Dedifferentiated amniotic fluid mesenchymal stem cell (primary cell): ENCODE results near the gene CELF4.

Experiments used
- DNase-seq: peaks from one replicate; pipeline ENCODE4 v3.0.0-alpha.2; 2016; ENCODE audit errors: extremely low spot score

The CELF4 gene

DNA sequence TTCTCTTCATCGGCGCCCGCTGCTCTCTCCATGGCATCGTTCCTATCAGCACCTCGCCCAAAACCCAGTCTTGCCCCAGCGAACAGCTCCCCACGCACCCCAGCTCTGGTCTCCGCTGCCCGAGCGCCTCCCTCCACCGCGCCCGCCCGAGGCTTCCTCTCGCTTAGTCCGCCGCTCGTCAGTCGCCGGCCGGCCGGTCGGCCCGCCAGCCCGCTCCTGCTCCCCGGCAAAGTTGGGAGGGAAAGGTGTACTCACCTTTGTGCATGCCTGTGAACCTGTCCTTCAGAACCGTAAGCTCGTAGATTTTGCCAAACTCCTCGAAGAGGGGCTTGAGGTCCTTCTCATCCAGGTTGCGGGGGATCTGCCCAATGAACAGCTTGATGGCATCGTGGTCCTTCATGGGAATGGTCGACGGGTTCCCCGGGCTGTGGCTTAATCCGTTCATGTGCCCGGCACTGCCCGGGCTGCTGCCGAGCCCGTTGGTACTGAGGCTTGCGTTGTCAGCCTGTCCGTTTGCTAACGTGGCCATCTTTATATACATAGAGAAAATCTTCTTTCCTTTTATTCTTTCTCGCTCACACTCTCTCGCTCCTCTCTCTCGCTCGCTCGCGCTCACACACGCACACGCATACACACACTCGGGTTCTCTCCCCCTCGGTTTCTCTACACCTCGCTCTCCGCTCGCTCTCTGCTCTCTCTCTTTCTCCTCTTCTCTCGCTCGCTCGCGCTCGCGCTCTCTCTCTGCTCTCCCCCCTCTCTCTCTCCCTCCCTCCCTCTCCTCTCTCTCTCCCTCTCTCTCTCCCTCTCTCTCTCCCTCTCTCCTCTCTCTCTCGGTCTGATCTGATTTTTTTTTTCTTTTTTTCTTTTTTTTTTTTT is at the start of gene CELF4:
TSS of gene CELF4 (minus strand) at position 698 of the 876 bp plus-strand sequence.
- no peak for DNase-seq

GRCh38 chr18:37613253-37613565 is 47.6 kb upstream of the CELF4 start:
- DNase-seq = no peak

- DNase-seq = no peak
Measured at GRCh38 chr18:37612524-37613252, 47.1 kb upstream of the CELF4 start.

DNA sequence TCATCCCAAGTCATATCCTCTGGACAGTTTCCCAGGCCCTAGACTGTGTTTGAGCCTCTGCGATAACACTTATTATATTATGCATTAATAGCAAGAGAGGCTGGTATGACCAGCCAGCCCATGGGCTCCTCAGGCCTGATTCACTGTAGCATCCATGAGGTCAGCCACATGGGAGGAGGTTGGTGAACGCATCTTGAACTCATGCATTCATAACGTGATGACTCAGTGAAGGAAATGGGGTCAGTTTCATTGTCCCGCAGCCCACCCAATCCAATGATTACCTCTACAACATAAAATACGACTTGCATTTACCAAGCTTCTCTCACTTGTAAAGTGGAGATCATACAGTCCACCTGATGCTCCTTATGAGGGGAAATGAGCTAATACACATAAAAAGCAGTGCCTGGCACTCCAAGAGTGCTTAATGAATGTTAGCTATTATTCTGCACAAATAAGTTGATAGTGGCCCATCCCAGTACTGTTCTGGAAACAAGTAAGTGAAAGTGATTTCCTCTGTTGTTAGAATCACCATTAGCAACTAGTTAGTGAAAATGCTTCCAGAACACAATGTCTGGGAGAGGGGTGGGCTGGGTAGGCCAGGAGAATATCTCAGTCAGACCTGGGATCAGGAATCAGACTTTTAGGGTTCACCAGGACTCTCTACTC is 46.1 kb upstream of the CELF4 start:
- no peak for DNase-seq

GRCh38 chr18:37608876-37609275 is 43.3 kb upstream of the CELF4 start:
- no peak for DNase-seq

GRCh38 chr18:37607281-37607680 is 41.7 kb upstream of the CELF4 start:
- no peak for DNase-seq

- DNase-seq = no peak
Measured at GRCh38 chr18:37604032-37604431, 38.4 kb upstream of the CELF4 start.

DNA sequence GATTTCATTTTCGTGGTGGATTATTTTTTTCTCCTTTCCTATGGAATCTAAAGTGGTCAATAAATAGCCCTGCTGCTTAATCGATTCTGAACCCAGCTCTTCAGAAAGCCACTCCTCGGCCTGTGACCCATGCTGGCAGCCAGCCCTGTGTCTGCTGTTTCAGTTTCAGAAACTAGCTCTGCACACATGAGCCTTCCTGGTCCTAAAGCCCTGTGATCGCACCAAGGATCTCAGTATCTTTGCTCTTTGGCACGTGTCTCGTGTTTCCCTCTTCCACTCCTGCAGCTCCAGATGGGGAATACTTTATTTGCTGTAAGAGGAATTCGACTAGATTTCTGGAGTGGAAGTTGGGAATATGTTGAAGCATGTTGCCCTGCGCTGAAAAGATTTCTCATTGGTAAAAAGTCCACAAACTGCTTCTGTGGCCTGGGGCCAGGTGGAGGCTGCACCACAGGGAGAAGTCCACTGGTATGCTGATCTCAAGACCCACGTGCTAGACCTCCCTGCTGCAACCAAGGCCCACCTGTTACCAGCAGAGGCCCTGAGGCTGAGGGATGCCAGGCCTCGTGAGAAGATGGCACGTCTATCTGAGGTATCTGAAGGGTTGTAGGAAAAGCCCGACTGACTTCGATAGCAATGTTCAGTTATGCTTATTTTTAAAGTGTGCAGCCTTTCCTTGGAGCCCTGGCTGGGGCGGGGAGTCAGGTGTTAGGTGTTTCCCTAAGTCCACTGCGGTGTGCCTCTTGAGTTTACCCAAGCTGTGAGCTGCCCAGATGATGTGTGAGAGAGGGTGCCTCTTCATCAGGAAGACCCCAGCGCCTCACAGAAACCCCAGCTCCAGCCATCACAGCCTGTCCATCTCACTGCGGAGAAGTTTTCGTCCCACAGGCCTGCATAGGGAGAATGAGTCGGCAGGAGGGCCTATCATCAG is 33.6 kb upstream of the CELF4 start:
- DNase-seq = no peak

DNA sequence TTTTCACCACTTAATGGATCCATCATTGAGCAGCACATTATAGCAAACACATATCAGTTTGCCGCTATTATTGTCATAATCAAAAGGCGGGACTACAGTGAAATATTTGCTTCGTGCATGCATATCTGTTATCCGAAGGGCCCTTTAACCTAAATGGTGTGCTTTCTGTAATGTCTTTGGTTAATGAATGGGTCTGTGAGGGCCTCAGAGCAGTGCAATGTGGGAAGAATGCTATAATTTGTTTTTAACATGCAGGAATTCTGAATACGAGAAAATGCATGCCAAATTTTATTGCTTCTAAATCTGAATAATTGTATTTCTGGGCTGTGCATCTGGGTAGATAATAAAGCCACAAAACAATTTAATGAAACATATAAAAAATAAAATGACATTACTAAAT is 32.8 kb upstream of the CELF4 start:
- no peak for DNase-seq

- DNase-seq = no peak
Measured at GRCh38 chr18:37590346-37590745, 24.7 kb upstream of the CELF4 start.

DNA sequence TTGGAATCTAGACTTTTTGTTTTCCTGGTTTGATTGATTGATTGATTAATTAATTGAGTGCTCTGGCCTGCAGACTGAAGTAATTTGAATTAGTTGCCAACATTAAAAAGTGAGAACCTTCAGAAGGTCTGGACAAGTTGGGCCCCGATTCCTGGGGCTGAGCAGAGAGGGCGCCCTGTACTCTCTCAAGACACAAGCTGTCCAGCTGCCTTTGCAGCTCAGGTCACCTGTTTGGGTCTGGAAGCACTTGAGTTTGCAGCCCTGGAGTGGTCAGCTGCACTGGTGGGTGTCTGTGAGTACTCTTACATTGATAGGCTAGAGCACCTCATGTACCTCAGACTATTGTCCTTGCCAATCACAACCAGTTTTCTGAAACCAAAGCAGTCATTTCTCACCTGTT is 22.7 kb upstream of the CELF4 start:
- no peak for DNase-seq

DNA sequence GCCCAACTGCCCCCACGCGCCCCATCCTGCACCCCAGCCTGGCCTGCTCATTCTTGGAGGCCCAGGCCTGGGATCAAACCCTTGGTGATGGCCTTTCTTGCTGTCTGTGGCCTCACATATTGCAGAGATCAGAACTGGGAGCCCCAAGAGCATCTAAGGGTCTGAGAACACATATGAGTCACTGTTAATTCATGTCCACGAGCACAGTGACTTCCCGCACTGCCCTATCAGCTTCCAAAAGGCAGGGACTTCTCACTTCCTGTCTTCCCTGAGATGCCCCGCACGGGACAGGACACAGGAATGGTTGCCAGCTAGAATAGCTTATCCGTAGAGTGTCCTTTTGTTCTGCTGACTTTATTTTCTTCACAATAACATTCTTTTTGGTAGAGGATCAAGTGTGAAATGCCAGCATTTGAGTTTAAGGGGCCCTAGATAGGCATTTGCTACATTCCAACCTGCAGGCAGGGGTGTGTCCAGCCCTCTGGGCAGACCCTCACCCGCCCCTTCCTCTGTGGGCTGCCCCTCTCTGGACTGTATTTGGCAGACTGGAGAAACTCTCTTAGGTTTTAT is 21.1 kb upstream of the CELF4 start:
- DNase-seq = no peak

DNA sequence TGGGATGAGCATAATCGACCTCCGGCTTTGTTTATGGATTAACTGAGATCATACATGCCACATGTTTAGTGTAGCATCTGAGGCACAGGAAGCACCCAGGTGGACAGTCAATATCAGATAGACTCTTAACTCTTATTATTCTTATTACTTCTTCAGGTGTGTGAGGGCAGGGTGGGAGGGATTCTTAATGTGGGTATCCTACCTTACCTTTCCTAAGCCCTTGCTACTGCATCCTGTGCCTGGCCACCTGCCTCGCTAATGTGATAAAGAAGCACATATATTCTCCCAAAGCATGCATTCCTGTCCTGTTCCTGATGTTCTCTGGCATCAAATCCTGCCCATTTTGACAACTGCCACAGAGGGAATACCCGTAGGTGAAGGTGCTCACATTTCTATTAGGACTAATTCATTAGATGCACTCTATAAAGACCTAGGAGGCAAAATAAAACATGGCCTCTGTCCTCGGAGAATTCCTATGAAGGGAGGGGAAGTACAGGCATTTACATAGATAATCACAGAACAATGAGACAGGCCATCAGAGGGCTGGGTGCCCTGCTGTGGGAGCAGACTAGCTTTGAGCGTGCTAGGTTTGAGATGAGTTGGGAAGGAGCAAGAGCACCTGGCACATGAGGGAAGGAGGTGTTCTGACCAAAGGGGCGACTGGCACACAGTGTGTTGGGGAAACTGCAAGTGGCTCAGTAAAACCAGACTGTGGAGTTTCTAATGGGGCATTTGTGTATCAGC is 19.5 kb upstream of the CELF4 start:
- no peak for DNase-seq

- no peak for DNase-seq
Measured at GRCh38 chr18:37584217-37584616, 18.6 kb upstream of the CELF4 start.

- DNase-seq = no peak
Measured at GRCh38 chr18:37582261-37582660, 16.7 kb upstream of the CELF4 start.

GRCh38 chr18:37578886-37579513 is 13.4 kb upstream of the CELF4 start:
- DNase-seq = no peak

- DNase-seq = no peak
Measured at GRCh38 chr18:37578182-37578678, 12.6 kb upstream of the CELF4 start.

DNA sequence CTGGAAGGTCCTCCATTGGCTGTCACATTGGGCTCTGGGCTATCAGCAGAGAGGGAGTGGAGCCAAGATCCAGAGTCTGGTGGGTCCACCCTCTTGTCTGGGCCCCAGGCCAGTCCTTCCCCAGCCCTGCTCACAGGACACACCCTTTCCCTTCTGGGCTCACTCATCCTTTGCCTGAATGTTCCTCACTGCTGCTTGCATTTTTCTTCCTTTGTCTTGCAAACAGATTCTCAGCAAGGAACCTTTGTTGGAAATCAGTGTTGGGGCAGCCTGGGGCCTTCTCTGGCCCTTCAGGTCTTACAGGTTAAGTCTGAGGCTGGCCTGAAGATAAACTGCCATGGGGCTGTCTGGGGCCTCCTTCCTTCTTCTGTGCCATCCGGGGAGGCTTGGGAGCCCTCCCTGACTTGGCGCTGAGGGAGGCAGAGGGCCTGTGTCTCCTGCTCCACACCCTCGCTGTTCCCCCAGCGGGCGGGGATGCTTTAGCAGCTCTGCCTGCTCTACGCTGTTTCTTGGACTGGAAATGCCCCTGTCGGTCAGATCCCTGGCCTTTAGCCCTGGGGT is 11.5 kb upstream of the CELF4 start:
- no peak for DNase-seq

GRCh38 chr18:37575646-37576045 is 10.0 kb upstream of the CELF4 start:
- no peak for DNase-seq

DNA sequence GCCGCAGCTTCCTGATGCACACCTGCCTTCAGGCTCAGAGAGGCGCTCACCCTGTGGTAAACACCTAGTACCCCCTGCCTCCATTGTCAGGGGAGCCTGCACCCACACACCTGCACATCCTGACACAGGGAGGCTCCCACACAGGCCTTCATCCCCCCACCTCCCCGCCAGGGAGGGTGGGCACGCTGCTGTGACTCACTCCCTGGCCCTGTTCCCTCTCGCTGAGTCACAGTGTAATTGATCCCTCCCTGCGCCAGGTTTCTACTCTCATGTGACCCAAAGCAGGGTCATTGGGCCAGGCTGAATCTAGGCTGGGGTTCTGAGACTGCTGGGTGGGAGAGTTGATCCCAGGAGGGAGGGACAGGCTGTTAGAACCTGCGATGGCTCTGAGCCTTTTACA is 8.5 kb upstream of the CELF4 start:
- DNase-seq = no peak
